Transverse colon (tissue), 4 donors: ENCODE results near the gene CASKIN2. TPM values are rescaled to one million over a fixed set of nuclear protein-coding genes. Genes with fewer than 3 reads are reported as not detected.

ENCODE experiments used
- DNase-seq: peaks from one replicate; pipeline ENCODE4 v3.0.0-alpha.2; 2019
- H3K27ac ChIP-seq, 4 donors: fragments of 200-600 bp; sonication (generic); 2 replicates each; pipeline ENCODE4 v1.5.1; 2016 to 2018; ENCODE audit warnings: inconsistent platforms in 4 of 4
- H3K27me3 ChIP-seq: fragments of 200-600 bp; sonication (generic); 2 replicates; pipeline ENCODE4 v1.5.1; 2017; ENCODE audit warnings: inconsistent platforms
- H3K36me3 ChIP-seq, 4 donors: fragments of 200-600 bp; sonication (generic); 2 replicates each; pipeline ENCODE4 v1.5.1; 2017 to 2019; ENCODE audit warnings: inconsistent platforms in 4 of 4
- H3K4me1 ChIP-seq, 4 donors: fragments of 200-600 bp; sonication (generic); 2 replicates each; pipeline ENCODE4 v1.5.1; 2017 to 2020; ENCODE audit warnings: inconsistent platforms in 4 of 4
- H3K4me3 ChIP-seq, 4 donors: fragments of 200-600 bp; sonication (generic); 1 replicate in 1 of 4; 2 replicates in 3 of 4; pipeline versions ENCODE4 v1.5.1 to v1.6.1; 2017 to 2019; ENCODE audit warnings: inconsistent platforms in 4 of 4
- H3K9me3 ChIP-seq, 2 donors: fragments of 200-600 bp; sonication (generic); 2 replicates each; pipeline ENCODE4 v1.5.1; 2017 to 2019; ENCODE audit warnings: inconsistent platforms in 2 of 2
- EP300 ChIP-seq: sonication (generic); formaldehyde crosslinking; IDR thresholded peaks from one replicate; pipeline ENCODE4 v1.6.1; 2017; ENCODE audit warnings: antibody characterized with exemption, low read depth
- POLR2A ChIP-seq: fragments of 450-650 bp; IDR thresholded peaks from one replicate; pipeline ENCODE4 v1.6.1; 2016; ENCODE audit warnings: antibody characterized with exemption, mild to moderate bottlenecking, moderate library complexity
- POLR2AphosphoS5 ChIP-seq, 3 donors: sonication (generic); formaldehyde crosslinking; IDR thresholded peaks; one replicate each; pipeline ENCODE4 v1.6.1; 2016; ENCODE audit warnings: antibody characterized with exemption in 3 of 3
- WGBS, 2 donors: methylation state at CpG; one replicate each; pipeline ENCODE4 v1.1.5; 2018; ENCODE audit warnings: low coverage in 1 of 2; 5-methylcytosine and 5-hydroxymethylcytosine counted together
- in situ Hi-C, 4 donors: fragments of 200-750 bp; cut with MboI; loops; one replicate each; pipeline versions ENCODE4 v1.15.0 to v1.15.1; 2017; ENCODE audit warnings: low sequenced_read_pairs in 3 of 4, low pct_ligation_motif_present in 1 of 4, low pct_unique_long_range_greater_than_20kb in 1 of 4
- intact Hi-C: fragments of 100-400 bp; cut with DNase I; formaldehyde crosslinking; loops from one replicate; pipeline ENCODE4 v1.15.1; 2023; ENCODE audit warnings: low total_unique reads
- total RNA-seq, 4 donors: library from RNA; depleted of rRNA; stranded (reverse); fragments of >200 nt; gene quantifications; one replicate each; pipeline ENCODE4 v1.1.0, GENCODE V29; 2016
- TF ChIP-seq, protein P1 (sequence below), 5 experiments: fragments of 200-600 bp in 3 of 5; fragments of 450-650 bp in 2 of 5; sonication (generic) in 3 of 5; IDR thresholded peaks; 1 replicate in 2 of 5; 2 replicates in 3 of 5; pipeline ENCODE4 v1.5.1; 2016 to 2017; ENCODE audit warnings: antibody characterized with exemption in 5 of 5, inconsistent platforms in 3 of 5, mild to moderate bottlenecking in 2 of 5, moderate library complexity in 1 of 5

The CASKIN2 gene
- total RNA-seq, 4 donors from 2014 or later, result 16.5 to 128 (median 24.8) TPM

GRCh38 chr17:75476271-75476671, 39.1 kb downstream of the CASKIN2 start:
- DNase-seq, result no peak
- TF ChIP-seq, protein P1, sequence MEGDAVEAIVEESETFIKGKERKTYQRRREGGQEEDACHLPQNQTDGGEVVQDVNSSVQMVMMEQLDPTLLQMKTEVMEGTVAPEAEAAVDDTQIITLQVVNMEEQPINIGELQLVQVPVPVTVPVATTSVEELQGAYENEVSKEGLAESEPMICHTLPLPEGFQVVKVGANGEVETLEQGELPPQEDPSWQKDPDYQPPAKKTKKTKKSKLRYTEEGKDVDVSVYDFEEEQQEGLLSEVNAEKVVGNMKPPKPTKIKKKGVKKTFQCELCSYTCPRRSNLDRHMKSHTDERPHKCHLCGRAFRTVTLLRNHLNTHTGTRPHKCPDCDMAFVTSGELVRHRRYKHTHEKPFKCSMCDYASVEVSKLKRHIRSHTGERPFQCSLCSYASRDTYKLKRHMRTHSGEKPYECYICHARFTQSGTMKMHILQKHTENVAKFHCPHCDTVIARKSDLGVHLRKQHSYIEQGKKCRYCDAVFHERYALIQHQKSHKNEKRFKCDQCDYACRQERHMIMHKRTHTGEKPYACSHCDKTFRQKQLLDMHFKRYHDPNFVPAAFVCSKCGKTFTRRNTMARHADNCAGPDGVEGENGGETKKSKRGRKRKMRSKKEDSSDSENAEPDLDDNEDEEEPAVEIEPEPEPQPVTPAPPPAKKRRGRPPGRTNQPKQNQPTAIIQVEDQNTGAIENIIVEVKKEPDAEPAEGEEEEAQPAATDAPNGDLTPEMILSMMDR (IDR thresholded peaks at IDR 0.05), result no peak
- no peak for TF ChIP-seq POLR2A
- peaks cover 0 to 5% (median 0%) of the 10 kb centered on the region in 4 donors for H3K36me3 ChIP-seq
- H3K27me3 ChIP-seq, result no peaks in the 10 kb centered on the region
- H3K27ac ChIP-seq, result peak overlapping the region; percentile 53 to 76 (median 60)
- intact Hi-C loops, result no loop called here
- H3K4me1 ChIP-seq, result peaks cover 16 to 29% (median 23%) of the 10 kb centered on the region in 4 donors
- in situ Hi-C loops, result no loop called here
- H3K4me3 ChIP-seq, result no peak overlapping the region
- WGBS, 2 donors, result 49 to 88% methylated on average over 3 to 8 of the region's 8 CpGs
- no peaks in the 10 kb centered on the region for H3K9me3 ChIP-seq

- no peak overlapping the region for H3K4me3 ChIP-seq
- H3K4me1 ChIP-seq, result peaks cover 16 to 26% (median 22%) of the 10 kb centered on the region in 4 donors
- intact Hi-C loops, result no loop called here
- H3K27ac ChIP-seq, result peak overlapping the region; percentile 53 to 76 (median 60)
- peaks cover 0 to 5% (median 0%) of the 10 kb centered on the region in 4 donors for H3K36me3 ChIP-seq
- 40 to 54% methylated on average over 1 to 3 of the region's 3 CpGs for WGBS, 2 donors
- H3K27me3 ChIP-seq, result no peaks in the 10 kb centered on the region
- in situ Hi-C loops, result no loop called here
- no peak for DNase-seq
- TF ChIP-seq POLR2A, result no peak
- no peak for TF ChIP-seq POLR2AphosphoS5 (IDR thresholded peaks at IDR 0.05)
- TF ChIP-seq EP300, result no peak
- TF ChIP-seq, protein P1 (IDR thresholded peaks at IDR 0.05), result no peak
- no peaks in the 10 kb centered on the region for H3K9me3 ChIP-seq
These were observed 39.5 kb downstream of the CASKIN2 start for GRCh38 chr17:75475851-75476250.

GRCh38 chr17:75475144-75475835, 40.0 kb downstream of the CASKIN2 start:
- no peak overlapping the region for H3K4me3 ChIP-seq
- H3K9me3 ChIP-seq, result no peaks in the 10 kb centered on the region
- in situ Hi-C loops (no loop called here), intact Hi-C loops (no loop called here)
- H3K36me3 ChIP-seq, result peaks cover 0 to 5% (median 0%) of the 10 kb centered on the region in 4 donors
- peak overlapping the region; percentile 53 to 76 (median 60) for H3K27ac ChIP-seq
- no peaks in the 10 kb centered on the region for H3K27me3 ChIP-seq
- TF ChIP-seq, protein P1 (IDR thresholded peaks at IDR 0.05), result no peak
- TF ChIP-seq POLR2AphosphoS5 (IDR thresholded peaks at IDR 0.05) (no peak), POLR2A (no peak), EP300 (no peak)
- peaks cover 17 to 26% (median 22%) of the 10 kb centered on the region in 4 donors for H3K4me1 ChIP-seq
- DNase-seq, result no peak
- 77% methylated on average over 13 of the region's 13 CpGs; no CpG with 5 or more reads in 1 of the 2 donors for WGBS, 2 donors

DNA sequence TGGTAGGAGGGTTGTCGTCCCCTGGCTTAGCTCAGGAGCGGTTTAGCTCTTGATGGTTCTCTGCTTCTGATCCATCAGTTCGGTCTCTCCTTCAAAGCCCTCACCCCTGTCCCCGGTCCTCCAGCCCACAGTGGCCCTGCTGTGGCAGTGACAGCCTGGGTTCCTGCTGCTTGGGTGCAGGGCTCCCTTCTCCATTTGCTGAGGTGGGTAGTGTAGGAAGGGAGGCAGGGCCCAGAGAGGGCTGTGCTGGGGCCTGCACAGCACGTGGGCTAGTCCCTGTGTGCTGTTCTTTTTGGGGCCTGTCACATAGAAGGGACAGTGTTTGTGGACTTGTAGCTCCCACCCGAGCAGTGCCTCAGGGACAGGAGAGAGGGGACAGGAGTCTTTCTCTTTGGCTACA, 40.6 kb downstream of the CASKIN2 start:
- intact Hi-C loops, result no loop called here
- DNase-seq, result no peak
- in situ Hi-C loops, result no loop called here
- peaks cover 0 to 5% (median 0%) of the 10 kb centered on the region in 4 donors for H3K36me3 ChIP-seq
- no peak overlapping the region for H3K4me3 ChIP-seq
- peaks cover 18 to 32% (median 23%) of the 10 kb centered on the region in 4 donors for H3K4me1 ChIP-seq
- no peaks in the 10 kb centered on the region for H3K27me3 ChIP-seq
- TF ChIP-seq POLR2A (no peak), EP300 (no peak), POLR2AphosphoS5 (IDR thresholded peaks at IDR 0.05) (no peak)
- TF ChIP-seq, protein P1 (IDR thresholded peaks at IDR 0.05), result no peak
- WGBS, 2 donors, result 89% methylated on average over 6 of the region's 6 CpGs; no CpG with 5 or more reads in 1 of the 2 donors
- H3K27ac ChIP-seq, result peak overlapping the region in 2 of 4 donors; percentile 58 to 76
- no peaks in the 10 kb centered on the region for H3K9me3 ChIP-seq
